DMS53 treated with DMSO at 0.1 percent for 48 hours (cell line): Measurements from ENCODE around the gene KCNA10.

Experiments
- DNase-seq: peaks from one replicate; lab custom pipeline; 2025; ENCODE audit not compliant: unreplicated experiment; lab: John Stamatoyannopoulos, UW

KCNA10 gene

DNA sequence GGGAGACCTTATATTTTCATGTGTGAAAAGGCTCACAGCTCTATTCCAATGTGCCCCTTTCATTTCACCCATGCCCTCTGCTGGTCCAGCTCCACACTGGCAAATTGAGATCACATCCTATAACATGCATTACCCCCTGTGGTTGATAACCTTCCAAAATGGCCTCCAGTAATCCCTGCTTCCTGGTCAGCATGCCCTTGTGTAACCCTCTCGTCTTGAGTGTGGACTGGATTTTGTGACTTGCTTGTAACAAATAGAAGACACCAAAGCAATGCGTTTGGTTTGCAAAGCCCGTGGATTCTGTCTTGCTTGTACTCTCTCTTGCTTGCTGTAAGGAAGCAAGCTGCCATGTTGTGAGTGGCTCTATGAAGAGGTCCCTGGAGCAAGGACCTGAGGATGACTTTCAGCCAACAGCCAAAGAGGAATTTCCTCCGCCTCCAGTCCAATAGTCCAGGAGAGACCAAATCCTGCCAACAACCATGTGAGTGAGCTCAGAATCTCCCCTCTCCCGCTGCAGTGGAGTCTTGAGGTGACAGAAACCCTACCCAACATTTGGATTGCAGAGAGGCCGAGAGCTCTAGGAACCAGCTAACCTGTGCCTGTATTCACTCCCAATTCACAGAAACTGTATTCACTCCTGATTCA lies 17.4 kb downstream of the KCNA10 start:
- no peak for DNase-seq

DNA sequence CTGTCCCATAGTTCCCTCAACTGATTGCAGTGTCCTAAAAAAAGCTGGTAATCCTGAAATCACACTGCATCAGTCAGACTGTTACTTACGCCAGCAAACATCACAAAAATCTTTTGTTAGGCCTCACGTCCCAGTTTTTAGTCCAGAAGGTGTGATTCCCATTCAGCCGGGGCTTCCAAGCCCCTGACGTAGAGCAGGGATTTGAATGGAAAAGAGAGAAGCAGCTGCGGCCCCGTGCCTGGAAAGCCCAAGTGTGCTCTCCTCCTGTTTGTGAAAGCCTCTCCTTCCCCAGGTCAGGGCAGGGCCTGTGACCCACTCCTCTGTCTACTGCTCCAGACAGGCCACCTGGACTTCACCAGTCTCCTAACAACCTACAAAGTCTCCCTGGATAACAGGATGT lies 20.7 kb downstream of the KCNA10 start:
- DNase-seq, result no peak

DNA sequence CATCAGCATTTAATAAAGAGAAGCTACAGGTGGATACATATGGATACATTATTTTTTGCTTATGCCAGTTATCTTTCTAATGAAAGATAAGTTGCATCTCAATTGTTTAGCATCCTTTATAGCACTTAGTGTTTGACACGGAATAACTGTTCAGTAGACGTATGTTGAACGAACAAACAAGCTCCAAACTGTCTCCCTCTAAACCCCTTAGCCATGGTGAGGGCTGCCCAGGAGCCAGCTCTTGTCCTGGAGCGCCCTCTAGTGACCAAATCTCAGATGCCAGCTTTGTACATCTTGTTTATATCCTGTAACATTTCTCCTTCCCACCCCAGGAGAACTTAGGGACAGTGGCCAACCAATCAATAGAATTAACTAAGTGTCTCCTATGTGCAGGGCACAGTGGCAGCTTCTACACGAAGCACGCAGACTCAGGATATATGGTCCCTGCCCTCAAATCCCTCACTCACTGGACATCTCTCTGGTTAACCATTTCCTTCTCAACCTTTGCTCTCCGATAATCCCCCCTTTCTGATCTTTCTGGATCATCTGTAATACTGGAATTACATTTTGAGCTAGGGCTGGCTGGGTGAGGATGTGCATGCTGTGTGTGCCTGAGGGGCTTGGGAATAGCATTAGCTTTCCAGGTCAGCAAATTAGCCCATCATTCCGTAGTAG lies 22.9 kb downstream of the KCNA10 start:
- peak; percentile 58 for DNase-seq

DNA sequence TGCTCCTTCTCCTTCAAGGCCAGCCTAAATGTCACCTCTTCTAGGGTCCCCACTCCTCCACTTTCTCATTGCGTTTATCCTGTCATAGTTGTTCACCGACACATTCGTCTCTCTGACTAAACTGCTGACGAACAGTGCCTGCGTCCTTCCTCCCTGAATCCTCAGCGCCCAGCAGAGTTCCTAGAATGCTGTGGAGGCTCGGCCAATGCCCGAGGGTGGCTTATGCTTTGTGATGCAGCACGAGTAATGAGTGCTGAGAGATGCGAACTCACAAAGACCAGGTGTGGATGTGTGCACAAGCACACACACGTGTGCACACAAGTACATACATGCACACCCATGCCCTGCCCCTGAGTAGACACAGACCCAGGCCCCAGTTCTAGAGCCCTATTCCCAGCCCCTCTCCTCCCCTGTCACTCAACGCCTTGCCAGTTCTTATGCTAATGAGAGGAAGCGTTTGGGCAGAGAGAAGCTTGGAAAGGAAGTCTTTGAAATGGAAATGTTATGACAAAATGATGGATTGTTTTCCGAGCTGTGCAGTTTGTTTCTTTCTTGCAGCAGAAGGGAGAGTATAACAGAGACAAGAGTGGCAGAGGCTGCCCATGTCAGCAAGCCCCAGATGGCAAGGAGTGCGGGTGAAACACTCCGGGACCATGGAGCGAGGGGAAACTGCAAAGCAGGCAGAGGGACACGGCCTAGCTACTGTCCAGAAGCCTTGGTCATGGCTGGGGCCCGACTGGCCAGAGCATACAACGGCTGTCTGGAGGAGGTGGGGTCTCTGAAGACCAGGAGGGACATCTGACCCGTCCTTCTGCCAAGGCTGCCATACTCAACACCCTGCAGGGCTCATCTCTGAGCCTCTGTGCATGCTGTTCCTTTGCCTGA lies 24.2 kb downstream of the KCNA10 start:
- DNase-seq, result no peak

DNA sequence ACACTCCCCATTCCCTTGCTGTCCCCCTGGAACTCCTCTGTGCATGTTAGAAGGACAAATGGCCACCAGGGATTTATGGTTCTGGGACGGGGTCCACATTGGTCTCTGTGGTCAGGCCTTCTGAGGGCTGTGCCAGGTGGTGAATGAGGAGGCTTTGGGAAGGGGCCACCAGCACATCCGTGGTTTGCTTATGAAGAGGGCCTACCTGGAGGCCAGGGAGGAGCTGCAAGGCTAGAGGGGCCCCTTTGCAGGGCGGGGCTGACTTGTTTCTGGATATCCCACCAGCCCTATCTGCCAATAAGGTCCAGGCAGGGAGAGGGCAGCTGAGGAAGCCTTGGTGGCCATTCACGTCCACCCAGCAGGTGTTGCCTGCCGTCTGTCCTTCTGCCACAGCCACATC lies 24.9 kb downstream of the KCNA10 start:
- no peak for DNase-seq

DNA sequence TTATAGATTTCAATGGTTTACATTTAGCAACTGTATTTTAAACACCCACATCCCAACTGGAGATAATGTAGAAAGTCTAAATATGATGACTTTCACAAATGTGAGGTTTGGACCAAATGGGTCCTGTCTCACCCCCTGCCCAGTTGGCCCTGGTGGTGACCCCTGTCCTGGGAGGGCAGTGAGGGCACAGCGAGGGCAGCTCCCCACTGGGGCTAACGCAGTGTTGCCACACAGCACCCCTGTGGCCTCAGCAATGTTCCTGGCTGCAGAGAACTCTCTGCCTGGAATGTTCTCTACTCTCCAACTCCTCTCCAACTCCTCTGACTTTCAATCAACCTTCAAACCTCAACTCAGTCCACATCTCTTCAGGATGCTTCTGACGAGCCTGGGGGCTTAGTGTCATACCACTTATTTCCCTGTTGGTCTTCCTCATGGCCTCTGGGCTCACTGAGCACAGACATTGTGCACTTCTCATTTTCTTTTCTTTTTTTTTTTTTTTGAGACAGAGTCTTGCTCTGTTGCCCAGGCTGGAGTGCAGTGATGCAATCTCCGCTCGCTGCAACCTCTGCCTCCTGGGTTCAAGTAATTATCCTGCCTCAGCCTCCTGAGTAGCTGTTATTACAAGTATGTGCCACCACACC lies 25.8 kb downstream of the KCNA10 start:
- no peak for DNase-seq

DNA sequence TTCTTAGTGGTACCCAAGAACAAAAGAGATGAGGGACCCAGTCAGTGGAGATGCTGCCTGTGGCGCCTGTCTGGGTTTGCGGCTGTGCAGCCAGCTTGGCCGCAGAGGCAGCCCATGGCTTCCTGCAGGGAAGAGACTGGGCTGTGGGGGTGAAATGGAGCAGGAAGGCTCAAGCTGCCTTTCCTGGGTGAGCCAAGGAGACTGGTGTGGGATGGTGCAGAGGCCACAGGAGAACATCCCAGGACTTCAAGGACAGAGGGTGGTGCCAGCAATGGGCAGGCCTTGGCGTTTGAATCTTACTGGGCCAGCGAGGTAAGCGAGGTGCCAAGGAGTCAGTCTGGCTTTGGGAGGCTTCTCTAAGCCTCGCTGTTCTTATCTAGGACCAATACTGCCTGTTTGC lies 26.4 kb downstream of the KCNA10 start:
- no peak for DNase-seq

DNA sequence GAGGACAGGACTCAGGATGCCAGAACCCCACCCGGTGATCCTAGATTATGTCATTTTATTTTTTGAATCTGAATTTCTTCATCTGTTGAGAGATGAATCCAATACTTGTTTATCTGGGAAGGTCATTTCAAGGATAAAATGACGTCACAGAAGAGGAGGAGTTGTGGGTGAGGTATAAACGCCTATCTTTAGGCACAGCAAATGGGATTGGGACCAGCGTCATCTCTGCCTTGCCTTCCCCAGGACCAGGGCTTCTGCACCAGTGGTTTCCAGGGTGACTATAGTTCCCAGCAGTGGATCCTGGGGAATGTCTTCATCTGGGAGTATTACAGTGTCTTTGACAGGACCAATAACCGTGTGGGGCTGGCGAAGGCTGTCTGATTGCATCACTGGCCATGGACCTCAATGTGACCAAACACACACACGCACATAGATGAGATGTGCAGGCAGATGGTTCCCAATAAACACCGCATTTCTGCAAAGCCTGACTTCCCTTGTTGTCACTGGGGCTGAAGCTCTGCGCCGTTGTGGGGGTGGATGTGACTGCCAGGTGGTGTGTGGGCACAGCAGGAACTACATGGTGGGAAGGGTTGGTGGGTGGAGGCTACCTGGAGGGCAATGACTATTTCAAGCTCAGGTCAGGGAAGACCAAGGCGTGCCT lies 28.1 kb downstream of the KCNA10 start:
- no peak for DNase-seq

DNA sequence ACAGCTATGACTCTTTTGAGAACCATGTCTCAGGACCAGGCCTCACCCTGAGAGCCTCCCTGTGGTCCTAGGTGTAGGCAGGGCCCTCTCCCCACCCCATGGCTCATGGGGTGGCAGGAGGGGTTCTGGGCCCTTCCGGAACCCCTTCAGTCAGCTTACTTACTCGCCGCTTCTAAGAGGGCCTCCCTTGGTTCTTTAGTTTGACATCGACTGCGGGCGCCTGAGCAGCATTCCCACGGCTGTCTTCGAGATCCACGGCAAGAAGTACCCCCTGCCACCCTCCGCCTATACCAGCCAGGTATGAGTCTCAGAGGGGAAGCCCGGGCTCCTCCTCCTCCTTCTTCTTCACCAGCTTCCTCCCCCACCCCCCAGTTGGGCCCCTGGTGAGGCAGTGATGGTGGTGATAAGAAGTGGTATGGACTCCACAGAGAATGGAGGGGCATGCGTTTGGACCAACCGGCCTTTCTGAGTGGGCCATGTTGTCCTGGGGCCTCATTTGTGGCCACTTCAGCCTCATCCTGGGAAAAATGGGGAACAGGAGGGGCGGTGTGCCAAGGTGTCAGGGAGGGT lies 28.9 kb downstream of the KCNA10 start:
- DNase-seq, result no peak

DNA sequence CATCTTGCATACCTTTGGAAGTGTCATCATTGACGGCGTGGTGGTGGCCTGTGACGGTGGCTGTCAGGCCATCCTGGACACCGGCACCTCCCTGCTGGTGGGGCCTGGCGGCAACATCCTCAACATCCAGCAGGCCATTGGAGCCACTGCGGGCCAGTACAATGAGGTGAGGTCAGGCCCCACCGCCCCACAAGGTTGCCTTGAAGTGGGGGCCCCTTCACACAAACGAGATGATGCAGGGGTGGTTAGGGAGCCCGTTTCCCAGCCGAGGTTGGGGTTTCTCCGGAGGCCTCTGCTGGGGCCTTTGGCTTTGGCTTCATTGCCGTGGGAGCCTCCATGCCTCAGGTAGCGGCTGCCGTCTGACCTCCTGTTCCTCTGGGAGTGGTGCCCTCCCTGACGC lies 29.6 kb downstream of the KCNA10 start:
- DNase-seq, result no peak

DNA sequence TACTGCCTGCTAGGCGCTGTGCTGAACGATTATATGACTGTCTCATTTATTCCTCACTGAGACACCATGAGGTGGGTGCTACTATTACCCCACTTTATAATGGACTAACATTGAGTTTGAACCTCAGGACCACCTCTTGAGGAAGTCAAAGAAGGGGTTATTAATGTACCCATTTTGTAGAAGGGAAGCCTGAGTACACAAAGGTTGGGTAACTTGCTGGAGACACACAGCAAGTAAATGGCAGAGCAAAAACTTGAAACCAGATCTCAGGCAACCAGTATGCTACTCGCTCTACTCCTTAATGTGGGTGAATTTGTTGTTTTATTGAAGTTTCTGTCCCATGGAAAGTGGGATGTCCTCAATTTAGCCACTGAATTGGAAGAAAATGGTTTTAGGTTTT lies 30.1 kb downstream of the KCNA10 start:
- no peak for DNase-seq

DNA sequence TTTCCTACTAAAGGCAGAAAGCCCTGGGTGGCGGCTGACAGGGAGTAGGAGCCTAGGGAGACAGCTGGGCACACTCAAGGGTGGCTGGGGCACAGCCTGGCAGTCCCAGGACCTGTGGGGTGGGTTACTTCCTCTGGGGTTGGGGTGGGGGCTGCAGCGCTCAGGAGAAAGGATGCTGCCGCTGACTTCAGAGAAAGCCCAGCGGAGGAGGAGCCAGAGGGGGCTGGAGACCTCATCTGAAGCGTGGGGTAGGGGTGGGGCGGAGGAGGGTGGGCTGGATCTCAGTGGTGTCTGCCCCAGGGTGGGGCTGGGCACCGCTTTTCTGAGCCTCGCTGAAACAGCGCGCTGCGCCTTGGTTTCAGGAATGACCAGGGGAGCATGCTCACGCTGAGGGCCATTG lies 30.8 kb downstream of the KCNA10 start:
- no peak for DNase-seq

DNA sequence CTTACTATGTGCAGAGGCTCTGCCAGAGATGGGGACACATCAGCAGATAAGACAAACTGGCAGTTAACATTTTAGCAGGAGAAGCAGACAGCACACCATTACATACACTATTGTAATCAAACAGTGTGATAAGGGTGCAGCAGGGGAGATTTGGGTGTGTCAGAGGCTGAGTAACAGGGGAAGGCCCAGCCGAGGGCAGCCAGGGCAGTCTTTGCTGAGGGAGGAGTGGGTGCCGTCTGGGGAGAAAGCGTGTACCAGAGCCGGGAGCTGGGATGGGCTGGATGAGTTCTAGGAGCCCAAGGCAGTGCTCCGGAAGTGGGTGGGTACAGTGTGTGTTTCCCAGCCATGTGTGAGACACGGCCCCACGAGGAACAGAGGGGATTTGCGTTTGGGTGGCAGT lies 31.2 kb downstream of the KCNA10 start:
- DNase-seq, result no peak

DNA sequence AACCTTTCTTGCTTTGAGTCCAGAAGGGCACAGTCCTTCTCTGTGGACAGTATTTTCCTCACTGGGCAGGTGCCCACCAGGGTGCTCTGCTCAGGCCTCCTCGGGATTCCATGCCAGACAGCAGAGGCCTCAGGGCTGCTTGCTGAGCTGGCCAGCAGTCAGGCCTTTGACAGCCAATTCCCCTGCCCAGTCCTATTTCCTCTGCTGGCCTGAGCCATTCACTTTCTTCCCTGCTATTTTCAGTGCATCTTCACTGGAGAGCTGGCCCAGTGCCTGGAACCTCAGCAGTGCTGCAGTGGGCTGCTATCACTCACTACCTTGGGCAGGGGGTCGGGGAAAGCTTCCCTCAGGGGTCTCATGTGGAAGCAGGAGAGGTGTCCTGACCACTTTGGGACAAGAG lies 33.2 kb downstream of the KCNA10 start:
- no peak for DNase-seq

DNA sequence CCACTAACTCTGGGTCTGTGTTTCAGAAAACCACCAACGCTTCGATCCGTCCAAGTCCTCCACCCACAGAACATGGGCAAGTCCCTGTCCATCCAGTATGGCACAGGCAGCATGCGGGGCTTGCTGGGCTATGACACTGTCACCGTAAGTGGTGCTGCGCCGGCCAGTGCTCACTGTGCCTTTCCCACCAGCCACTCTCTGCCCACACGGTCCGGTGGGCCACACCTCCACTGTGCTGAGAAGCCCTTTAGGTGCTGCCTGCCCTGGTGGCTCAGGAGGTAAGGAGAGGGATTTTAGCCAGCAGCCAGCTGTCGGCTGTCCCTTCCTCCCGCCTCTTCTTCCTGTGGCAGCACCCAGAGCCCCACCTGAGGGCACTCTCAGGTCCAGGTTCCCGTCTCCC lies 34.2 kb downstream of the KCNA10 start:
- DNase-seq, result no peak

DNA sequence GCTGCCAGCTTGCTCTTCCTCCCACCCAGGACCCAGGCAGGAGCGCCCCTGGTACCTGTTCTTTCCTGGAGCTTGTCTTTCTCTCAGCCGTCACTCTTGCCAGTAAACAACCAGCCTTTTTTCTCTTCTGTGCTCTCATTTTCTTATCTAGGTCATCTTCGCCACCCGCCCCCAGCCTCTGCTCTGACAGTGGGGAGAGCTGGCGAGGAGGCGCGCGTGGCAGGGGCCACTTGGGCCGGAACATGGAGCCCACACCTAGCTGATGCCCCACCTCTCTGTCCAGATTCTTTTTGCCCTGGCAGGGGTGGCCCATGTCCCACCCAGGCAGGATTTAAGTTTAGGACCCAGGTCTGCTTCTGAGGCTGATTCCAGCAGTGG lies 35.7 kb downstream of the KCNA10 start:
- DNase-seq, result no peak

DNA sequence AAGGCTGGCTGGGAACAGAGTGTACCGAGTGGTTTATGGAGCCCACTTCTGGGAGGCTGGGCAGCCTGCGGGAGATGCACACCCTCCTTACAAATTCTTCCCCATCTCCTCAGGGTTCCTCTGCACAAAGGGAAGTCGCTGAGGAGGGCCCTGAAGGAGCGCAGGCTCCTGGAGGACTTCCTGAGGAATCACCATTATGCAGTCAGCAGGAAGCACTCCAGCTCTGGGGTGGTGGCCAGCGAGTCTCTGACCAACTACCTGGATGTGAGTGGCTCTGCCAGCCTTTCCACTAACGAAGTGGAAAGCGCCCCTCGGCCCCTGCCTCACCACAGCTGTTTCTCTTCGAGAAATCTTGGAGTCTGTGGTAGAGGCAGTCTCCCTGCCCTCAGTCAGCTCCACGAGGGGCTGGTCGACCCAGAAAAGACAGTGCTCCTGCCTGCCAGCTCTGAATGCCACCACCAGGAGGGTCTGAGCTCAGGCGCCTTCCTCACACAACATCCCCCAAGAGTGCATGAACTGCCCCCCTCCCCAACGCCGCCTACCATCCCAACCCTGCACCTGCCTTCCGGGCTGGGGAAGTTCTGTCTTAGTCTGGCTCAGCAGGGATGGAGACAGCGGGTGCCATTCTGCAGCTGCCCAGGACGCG lies 36.2 kb downstream of the KCNA10 start:
- DNase-seq, result no peak

DNA sequence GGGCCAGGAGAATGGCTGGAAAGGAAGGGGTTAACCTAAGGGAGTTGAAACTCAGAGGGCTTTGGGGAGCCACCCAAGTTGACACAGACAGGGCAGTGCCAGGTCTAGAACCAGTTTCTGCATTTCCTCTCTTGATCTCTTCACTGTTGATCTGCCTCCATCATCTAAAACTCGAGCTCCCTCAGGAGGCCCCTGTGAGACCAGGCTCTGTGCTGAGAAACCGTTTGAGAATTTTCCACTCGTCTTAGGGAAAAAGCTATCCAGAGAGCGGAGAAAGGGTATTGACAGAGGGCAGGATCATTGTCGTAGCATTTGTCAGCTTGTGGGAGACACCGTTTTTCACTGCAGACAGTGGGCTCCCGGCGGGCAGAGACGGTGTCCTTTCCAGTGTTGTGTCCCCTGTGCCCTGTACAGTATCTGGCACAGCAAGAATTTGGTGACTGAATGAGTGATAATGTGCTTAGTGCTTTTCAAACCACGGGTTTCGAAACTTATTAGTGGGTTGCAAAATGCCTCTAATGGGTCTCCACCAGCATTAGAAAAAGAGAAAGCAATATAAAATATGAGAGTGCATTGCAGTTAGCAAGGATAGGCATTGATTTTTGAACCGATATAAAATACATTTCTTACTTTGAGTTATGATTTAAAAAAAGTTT lies 36.9 kb downstream of the KCNA10 start:
- no peak for DNase-seq

DNA sequence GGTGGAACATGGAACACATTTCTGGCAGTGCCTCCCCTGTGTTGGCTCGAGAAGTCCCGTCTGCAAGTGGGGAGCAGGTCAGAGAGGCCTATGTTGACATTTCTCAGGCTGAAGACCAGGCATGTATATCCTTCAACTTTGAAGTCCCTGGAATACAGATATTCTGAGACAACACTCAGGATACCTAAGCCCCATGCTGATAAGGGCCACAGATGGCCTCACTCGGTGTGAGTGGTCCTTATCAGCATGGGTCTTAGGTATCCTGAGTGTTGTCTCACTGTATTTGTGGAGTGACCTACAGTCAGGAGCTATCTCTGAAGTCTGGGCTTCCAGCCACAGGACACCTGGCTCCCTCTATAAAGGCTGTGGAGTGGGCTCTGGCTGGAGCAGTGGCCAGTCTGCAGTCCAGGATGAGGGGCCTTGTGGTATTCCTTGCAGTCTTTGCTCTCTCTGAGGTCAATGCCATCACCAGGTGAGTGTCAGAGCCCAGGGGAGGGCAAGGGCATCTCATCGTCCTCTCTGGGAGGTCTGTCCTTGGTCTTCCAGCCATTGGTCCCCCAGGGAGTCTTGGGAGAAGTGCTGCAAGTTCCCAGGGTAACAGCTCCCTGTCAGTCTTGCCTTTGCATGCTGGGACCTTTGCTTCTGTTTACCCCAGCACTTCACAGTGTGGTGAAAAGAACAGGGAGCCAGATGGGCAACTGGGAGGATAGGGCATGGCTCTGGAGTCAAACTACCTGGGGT lies 38.4 kb downstream of the KCNA10 start:
- no peak for DNase-seq
